HG03571 (cell line): ENCODE results near the gene DNAJC5.
A peak's percentile ranks its signal among the peaks of the same experiment; 100 is the strongest.
"Not testable (repeated sequence)": the region's sequence is repeated elsewhere in the genome, so short reads cannot be mapped to it uniquely, and the experiment has no call there.

Experiments
- ATAC-seq: cut with Tn5 transposase; IDR thresholded peaks from one replicate; pipeline ENCODE4 v1.9.1; 2021; ENCODE audit not compliant: unreplicated experiment

Gene DNAJC5

GRCh38 chr20:63861365-63861934 lies 33.5 kb upstream of the DNAJC5 start, which contains the start of gene ABHD16B:
Gene ABHD16B (plus strand): TSS chr20:63861498. CDS start chr20:63861541, 43 bp downstream.
- ATAC-seq, result no peak

GRCh38 chr20:63861981-63862901 lies 32.7 kb upstream of the DNAJC5 start:
- no peak for ATAC-seq

- no peak for ATAC-seq
Measured at GRCh38 chr20:63863021-63863797, 31.7 kb upstream of the DNAJC5 start.

GRCh38 chr20:63863798-63864544 lies 31.0 kb upstream of the DNAJC5 start:
- ATAC-seq, result peak; percentile 61

- ATAC-seq, result no peak
Measured at GRCh38 chr20:63864545-63864977, 30.4 kb upstream of the DNAJC5 start.

- peak; percentile 67 for ATAC-seq
Measured at GRCh38 chr20:63864978-63865640, 29.8 kb upstream of the DNAJC5 start, which contains the start of gene TPD52L2. Gene TPD52L2 (plus strand): TSS chr20:63865270. CDS start chr20:63865366, 96 bp downstream.

- not testable (repeated sequence) for ATAC-seq
Measured at GRCh38 chr20:63867042-63867441, 27.9 kb upstream of the DNAJC5 start.

- ATAC-seq, result no peak
Measured at GRCh38 chr20:63868264-63868663, 26.7 kb upstream of the DNAJC5 start.

- no peak for ATAC-seq
Measured at GRCh38 chr20:63873477-63873971, 21.4 kb upstream of the DNAJC5 start.

GRCh38 chr20:63874241-63874640 lies 20.7 kb upstream of the DNAJC5 start:
- not testable (repeated sequence) for ATAC-seq

- no peak for ATAC-seq
Measured at GRCh38 chr20:63876489-63877036, 18.4 kb upstream of the DNAJC5 start.

- ATAC-seq, result no peak
Measured at GRCh38 chr20:63877755-63878470, 17.0 kb upstream of the DNAJC5 start.

GRCh38 chr20:63878899-63879663 lies 15.8 kb upstream of the DNAJC5 start:
- ATAC-seq, result no peak

GRCh38 chr20:63880901-63881300 lies 14.0 kb upstream of the DNAJC5 start:
- not testable (repeated sequence) for ATAC-seq

GRCh38 chr20:63881451-63882226 lies 13.3 kb upstream of the DNAJC5 start:
- ATAC-seq, result no peak

- ATAC-seq, result no peak
Measured at GRCh38 chr20:63882257-63883200, 12.4 kb upstream of the DNAJC5 start.
